Neural crest cell (in vitro differentiated cells): ENCODE data around the gene PCID2. TPM values are rescaled to one million over a fixed set of nuclear protein-coding genes. Genes with fewer than 3 reads are reported as not detected.
"Not testable (repeated sequence)": the region's sequence is repeated elsewhere in the genome, so short reads cannot be mapped to it uniquely, and the experiment has no call there.

Source experiments
- DNase-seq: peaks from one replicate; pipeline ENCODE4 v3.0.0; 2021; ENCODE audit warnings: low read depth, mixed read lengths, low spot score
- H3K27ac Mint-ChIP-seq: one replicate; pipeline ENCODE4 v1.8.0; 2021; ENCODE audit warnings: mild to moderate bottlenecking, mixed read lengths; ENCODE audit not compliant: unreplicated experiment
- H3K27me3 Mint-ChIP-seq: 2 replicates; pipeline ENCODE4 v1.8.0; 2021; ENCODE audit warnings: low read depth, mild to moderate bottlenecking, mixed read lengths
- H3K36me3 Mint-ChIP-seq: 2 replicates; pipeline ENCODE4 v1.8.0; 2021; ENCODE audit warnings: low read depth, mild to moderate bottlenecking, mixed read lengths
- H3K4me1 Mint-ChIP-seq: 2 replicates; pipeline ENCODE4 v1.8.0; 2021; ENCODE audit warnings: mixed read lengths
- H3K4me3 Mint-ChIP-seq: one replicate; pipeline ENCODE4 v1.8.0; 2021; ENCODE audit warnings: mild to moderate bottlenecking, mixed read lengths
- H3K9me3 Mint-ChIP-seq: 2 replicates; pipeline ENCODE4 v1.8.0; 2021; ENCODE audit warnings: mixed read lengths
- long read RNA-seq: library from polyadenylated mRNA; unstranded; transcript quantifications from one replicate; pipeline ENCODE4 v2.0.0, GENCODE V29; 2020
- total RNA-seq: library from RNA; stranded (reverse); gene quantifications from 2 replicates; pipeline ENCODE4 v1.2.1, GENCODE V29; 2021
- TF ChIP-seq, protein P1 (sequence below): fragments of 200-600 bp; sonication (generic); conservative IDR thresholded peaks from 2 replicates; pipeline ENCODE4 v1.5.0; 2021; ENCODE audit warnings: antibody characterized with exemption, mild to moderate bottlenecking

PCID2 gene
- total RNA-seq = 56.9 and 60.4 TPM in 2 replicates
- long read RNA-seq, transcript PCID2-206 (15 exons, 1,671 nt) = minor isoform, 30 of 259 reads
- long read RNA-seq, transcript PCID2-205 (15 exons, 1,654 nt) = minor isoform, 45 of 259 reads
- long read RNA-seq, transcript PCID2-202 (14 exons, 1,898 nt) = major isoform, 145 of 259 reads
- long read RNA-seq, partial matches to known transcripts = 5 of 259 reads
- long read RNA-seq, other reads (novel, unspliced or antisense) = 31 of 259 reads

DNA sequence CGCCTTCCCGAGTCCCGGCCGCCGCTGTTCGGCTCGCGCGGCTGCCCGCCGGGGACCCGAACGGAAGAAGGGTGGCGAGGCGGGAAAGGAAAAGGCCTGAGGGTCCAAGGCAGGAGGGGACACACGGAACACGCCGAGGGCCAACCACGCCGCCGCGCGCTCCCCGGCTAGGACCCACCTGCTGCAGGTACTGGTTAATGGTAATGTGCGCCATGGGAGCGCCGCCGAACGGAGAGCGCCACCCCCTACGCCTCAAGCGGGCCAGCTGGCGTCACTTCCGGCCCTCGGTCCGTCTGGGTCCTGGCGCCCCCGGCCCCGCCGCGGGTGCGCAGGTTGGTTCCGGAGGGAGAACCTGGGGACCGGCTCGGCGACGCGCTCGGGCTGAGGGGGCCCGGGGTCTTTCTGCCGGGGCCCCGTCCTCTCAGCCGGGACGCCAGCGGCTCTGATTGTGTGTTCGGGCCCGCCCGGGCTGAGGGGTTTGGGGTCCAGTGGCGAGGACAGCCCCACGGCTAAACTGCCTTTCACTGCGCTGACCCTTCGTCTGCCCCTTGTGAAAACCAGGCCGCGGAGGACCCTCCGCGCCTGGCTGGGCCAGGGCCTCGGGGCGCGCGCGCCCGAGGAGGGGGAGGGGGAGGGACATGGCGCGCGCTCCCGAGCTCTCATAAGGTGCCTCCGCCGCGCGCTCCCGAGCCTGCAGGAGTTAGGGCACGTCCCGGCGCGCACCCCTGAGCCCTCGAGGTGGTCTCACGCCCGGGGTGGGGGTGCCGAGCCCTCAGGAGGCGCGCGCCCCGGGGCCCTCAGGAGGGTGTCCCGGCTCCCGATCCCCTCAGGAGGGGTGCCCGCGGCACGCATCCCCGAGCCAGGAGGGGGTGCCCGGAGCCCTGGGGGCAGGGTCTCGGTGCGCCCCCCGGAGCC, at the start of gene PCID2:
PCID2 (minus strand) TSS at position 249 of the 915 bp plus-strand sequence; CDS start at position 214, 35 bp downstream.
- Mint-ChIP-seq H3K4me3 (peak within 1 kb of the TSS; percentile 93), H3K4me1 (peaks cover 51% of the 10 kb centered on the region), H3K27ac (peak within 1 kb of the TSS; percentile 57), H3K9me3 (no peaks in the 10 kb centered on the region), H3K36me3 (peaks cover 9% of the 10 kb centered on the region), H3K27me3 (no peaks in the 10 kb centered on the region)
- DNase-seq = peak; percentile 89
- TF ChIP-seq, protein P1, sequence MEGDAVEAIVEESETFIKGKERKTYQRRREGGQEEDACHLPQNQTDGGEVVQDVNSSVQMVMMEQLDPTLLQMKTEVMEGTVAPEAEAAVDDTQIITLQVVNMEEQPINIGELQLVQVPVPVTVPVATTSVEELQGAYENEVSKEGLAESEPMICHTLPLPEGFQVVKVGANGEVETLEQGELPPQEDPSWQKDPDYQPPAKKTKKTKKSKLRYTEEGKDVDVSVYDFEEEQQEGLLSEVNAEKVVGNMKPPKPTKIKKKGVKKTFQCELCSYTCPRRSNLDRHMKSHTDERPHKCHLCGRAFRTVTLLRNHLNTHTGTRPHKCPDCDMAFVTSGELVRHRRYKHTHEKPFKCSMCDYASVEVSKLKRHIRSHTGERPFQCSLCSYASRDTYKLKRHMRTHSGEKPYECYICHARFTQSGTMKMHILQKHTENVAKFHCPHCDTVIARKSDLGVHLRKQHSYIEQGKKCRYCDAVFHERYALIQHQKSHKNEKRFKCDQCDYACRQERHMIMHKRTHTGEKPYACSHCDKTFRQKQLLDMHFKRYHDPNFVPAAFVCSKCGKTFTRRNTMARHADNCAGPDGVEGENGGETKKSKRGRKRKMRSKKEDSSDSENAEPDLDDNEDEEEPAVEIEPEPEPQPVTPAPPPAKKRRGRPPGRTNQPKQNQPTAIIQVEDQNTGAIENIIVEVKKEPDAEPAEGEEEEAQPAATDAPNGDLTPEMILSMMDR = no peak

DNA sequence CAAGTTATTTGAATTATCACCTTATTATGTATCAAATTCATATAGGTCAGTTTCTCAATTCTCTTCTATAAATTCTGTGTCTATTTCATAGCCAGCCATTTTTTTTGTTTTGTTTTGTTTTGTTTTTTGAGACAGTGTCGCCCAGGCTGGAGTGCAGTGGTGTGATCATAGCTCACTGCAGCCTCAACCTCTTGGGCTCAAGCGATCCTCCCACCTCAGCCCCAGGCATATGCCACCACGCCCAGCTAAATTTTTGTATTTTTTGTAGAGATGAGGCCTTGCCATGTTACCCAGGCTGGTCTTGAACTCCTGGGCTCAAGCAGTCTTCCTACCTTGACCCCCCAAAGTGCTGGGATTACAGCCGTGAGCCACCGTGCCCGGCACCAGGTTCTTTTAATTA, 49.4 kb upstream of the PCID2 start:
- H3K4me1 Mint-ChIP-seq, H3K27ac Mint-ChIP-seq, H3K27me3 Mint-ChIP-seq, H3K9me3 Mint-ChIP-seq, DNase-seq, H3K4me3 Mint-ChIP-seq: not testable (repeated sequence)
- peaks cover 35% of the 10 kb centered on the region for H3K36me3 Mint-ChIP-seq

DNA sequence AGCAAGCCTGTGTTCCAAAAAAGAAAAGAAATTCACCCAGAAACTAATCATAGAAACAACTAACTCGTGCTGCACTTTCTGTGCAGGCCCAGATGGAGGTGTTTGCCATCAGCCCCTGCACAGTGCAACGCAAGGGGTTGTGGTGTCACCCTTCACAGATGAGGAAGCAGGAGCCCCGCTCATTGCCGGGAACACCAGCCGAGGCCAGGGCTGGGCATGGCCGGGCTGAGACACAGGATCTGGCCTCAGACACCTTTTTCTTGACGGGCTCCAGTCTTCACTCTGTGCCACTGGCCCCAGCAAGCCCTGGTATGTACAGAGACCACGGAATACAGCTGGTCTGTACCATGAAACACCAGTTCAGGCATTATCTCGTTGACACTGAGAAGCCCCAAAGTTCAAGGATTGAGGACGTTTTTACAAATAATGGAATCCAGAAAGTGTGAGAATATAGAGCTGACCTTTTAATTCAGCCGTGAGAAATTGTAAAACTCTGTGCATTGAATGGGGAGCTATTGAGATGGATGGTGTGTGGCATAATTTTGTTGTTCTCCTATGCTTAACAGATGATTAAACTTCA, 44.1 kb upstream of the PCID2 start:
- peaks cover 20% of the 10 kb centered on the region for H3K36me3 Mint-ChIP-seq
- H3K27ac Mint-ChIP-seq = no peak overlapping the region
- DNase-seq = no peak
- H3K4me1 Mint-ChIP-seq = no peaks in the 10 kb centered on the region
- no peak overlapping the region for H3K4me3 Mint-ChIP-seq
- no peaks in the 10 kb centered on the region for H3K9me3 Mint-ChIP-seq
- H3K27me3 Mint-ChIP-seq = no peaks in the 10 kb centered on the region
- TF ChIP-seq, protein P1 = no peak

DNA sequence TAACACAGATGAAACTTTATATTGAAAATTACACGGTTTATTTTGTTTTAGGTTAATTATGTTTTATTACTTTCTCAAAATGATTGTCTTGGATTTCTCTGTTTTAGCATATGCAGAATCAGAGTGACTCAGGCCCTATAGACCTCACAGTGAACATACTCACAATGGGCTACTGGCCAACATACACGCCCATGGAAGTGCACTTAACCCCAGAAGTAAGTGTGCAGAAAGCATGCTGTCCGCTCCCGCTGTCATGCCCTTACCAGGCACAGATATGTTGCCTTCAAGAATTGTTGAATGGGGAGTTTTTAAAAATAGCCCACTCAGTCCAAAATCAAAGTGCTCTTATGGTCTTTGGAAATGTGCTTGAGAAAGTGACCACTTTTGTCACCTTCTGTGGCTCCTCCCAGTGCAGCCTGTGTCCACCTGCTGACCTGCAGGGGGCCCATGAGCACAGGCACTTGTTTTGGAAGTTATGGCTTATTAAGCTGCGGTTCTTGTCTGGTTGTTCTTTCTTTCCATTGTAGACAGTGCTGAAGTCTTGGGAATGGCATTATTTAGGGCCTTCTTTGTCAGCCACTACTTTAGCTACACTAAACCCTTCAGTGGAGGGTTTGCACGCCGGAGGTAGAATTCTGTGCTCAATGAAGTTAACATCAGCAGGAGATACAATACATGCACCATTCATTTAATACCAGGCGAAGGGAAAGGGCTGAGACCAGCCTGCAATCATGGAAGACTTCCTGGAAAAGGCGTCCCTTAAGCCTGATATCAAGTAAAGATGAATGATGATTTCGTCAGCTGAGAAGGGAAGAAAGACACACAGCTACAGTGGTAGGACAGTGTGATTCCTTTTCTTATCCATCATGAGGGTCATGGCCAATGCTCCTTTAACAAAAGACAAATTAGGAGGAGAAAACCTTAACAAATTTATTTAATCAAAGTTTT, 37.7 kb upstream of the PCID2 start:
- DNase-seq = no peak
- H3K36me3 Mint-ChIP-seq = peaks cover 20% of the 10 kb centered on the region
- TF ChIP-seq, protein P1 = peak; percentile 52
- no peak overlapping the region for H3K27ac Mint-ChIP-seq
- no peaks in the 10 kb centered on the region for H3K9me3 Mint-ChIP-seq
- H3K27me3 Mint-ChIP-seq = no peaks in the 10 kb centered on the region
- no peaks in the 10 kb centered on the region for H3K4me1 Mint-ChIP-seq
- no peak overlapping the region for H3K4me3 Mint-ChIP-seq

DNA sequence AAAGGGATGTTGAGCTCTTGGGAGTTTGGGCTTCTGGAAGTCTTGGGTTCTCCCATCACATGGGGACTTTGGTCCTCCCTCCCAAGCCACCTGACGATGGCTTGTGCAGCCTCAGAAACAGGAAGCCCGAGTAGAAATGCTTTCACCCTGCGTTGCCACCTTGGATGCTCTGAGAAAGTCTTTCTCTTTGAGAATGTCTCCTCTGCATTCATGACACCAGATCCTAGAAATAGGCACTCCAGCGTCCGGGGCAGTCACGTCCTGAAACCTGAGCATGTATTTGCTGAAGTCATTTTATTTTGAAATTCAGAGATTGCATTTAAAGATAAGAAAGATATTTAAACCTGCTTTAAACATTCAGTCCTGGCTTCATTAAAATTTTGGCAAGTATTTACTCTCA, 35.4 kb upstream of the PCID2 start:
- TF ChIP-seq, protein P1 = no peak
- Mint-ChIP-seq H3K27ac (no peak overlapping the region), H3K36me3 (peaks cover 16% of the 10 kb centered on the region)

DNA sequence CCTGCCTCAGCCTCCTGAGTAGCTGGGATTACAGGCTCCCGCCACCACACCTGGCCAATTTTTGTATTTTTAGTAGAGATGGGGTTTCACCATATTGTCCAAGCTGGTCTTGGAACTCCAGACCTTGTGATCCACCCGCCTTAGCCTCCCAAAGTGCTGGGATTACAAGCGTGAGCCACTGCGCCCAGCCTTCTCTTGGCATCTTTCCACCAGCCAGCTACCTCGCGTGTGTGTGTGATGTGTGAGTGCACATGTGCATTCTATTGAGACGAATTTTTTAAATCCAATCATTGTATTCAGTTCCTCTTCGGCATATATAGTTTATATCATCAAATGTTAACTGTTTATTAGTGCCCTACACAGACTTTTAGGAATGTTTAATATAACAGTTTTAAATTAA, 33.2 kb upstream of the PCID2 start:
- not testable (repeated sequence) for H3K4me1 Mint-ChIP-seq, H3K27me3 Mint-ChIP-seq, H3K4me3 Mint-ChIP-seq, H3K27ac Mint-ChIP-seq, H3K9me3 Mint-ChIP-seq, DNase-seq
- peaks cover 14% of the 10 kb centered on the region for H3K36me3 Mint-ChIP-seq

More for the DNA sequence above, 35.4 kb upstream of the PCID2 start:
- Mint-ChIP-seq H3K9me3 (no peaks in the 10 kb centered on the region), H3K4me3 (no peak overlapping the region), H3K4me1 (no peaks in the 10 kb centered on the region), H3K27me3 (no peaks in the 10 kb centered on the region)
- no peak for DNase-seq
